PC-9 (cell line): ENCODE results near the gene CREM.

ENCODE experiments used
- EZH2 ChIP-seq: fragments of 200-600 bp; sonication (generic); IDR thresholded peaks from 2 replicates; pipeline ENCODE4 v1.8.0; 2017; ENCODE audit warnings: antibody characterized with exemption, low read depth
- TF ChIP-seq, protein P1 (sequence below): fragments of 200-600 bp; sonication (generic); conservative IDR thresholded peaks from 2 replicates; pipeline ENCODE4 v1.6.1; 2017; ENCODE audit warnings: mixed run types, antibody characterized with exemption, mild to moderate bottlenecking, moderate library complexity

- TF ChIP-seq, protein P1, sequence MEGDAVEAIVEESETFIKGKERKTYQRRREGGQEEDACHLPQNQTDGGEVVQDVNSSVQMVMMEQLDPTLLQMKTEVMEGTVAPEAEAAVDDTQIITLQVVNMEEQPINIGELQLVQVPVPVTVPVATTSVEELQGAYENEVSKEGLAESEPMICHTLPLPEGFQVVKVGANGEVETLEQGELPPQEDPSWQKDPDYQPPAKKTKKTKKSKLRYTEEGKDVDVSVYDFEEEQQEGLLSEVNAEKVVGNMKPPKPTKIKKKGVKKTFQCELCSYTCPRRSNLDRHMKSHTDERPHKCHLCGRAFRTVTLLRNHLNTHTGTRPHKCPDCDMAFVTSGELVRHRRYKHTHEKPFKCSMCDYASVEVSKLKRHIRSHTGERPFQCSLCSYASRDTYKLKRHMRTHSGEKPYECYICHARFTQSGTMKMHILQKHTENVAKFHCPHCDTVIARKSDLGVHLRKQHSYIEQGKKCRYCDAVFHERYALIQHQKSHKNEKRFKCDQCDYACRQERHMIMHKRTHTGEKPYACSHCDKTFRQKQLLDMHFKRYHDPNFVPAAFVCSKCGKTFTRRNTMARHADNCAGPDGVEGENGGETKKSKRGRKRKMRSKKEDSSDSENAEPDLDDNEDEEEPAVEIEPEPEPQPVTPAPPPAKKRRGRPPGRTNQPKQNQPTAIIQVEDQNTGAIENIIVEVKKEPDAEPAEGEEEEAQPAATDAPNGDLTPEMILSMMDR = no peak
- TF ChIP-seq EZH2 = no peak
Measured at GRCh38 chr10:35129185-35129674, 2.6 kb downstream of the CREM start.
